ENCODE data around the gene TIMM23B. TPM values are rescaled to one million over a fixed set of nuclear protein-coding genes. Genes with fewer than 3 reads are reported as not detected.
"Not testable (repeated sequence)": the region's sequence is repeated elsewhere in the genome, so short reads cannot be mapped to it uniquely, and the experiment has no call there.

TIMM23B gene
- total RNA-seq, 1 experiment from 2014 or later, result 39.3 TPM

GRCh38 chr10:50015596-50016220 lies 73.9 kb downstream of the TIMM23B start:
- BruUV-seq (replicated peaks); H3K27me3 ChIP-seq (replicated peaks; ENCODE audit: control insufficient read depth, insufficient read depth, low read length); H3K9me3 Mint-ChIP-seq (ENCODE audit: unreplicated experiment); H3K36me3 ChIP-seq (ENCODE audit: control insufficient read depth, insufficient read depth, low read length); H3K4me1 ChIP-seq; H3K4me1 Mint-ChIP-seq (ENCODE audit: low read depth, unreplicated experiment); CTCF ChIA-PET; H3K9me3 ChIP-seq; intact Hi-C loops (cut with micrococcal nuclease; ENCODE audit: unreplicated experiment); H3K4me3 Mint-ChIP-seq (ENCODE audit: unreplicated experiment); H3K27me3 Mint-ChIP-seq (ENCODE audit: insufficient read depth, unreplicated experiment); H3K4me3 ChIP-seq (ENCODE audit: low read depth, low read length); POLR2A ChIA-PET; DNase-seq: not testable (repeated sequence)
- Mint-ChIP-seq H3K36me3 (ENCODE audit: insufficient read depth, unreplicated experiment) (peaks cover 14% of the 10 kb centered on the region), H3K27ac (ENCODE audit: unreplicated experiment) (peak overlapping the region; percentile 22)

- H3K4me1 Mint-ChIP-seq (ENCODE audit: low read depth, unreplicated experiment); H3K9me3 ChIP-seq; intact Hi-C loops (cut with micrococcal nuclease; ENCODE audit: unreplicated experiment); H3K4me3 Mint-ChIP-seq (ENCODE audit: unreplicated experiment); H3K36me3 Mint-ChIP-seq (ENCODE audit: insufficient read depth, unreplicated experiment); H3K27ac Mint-ChIP-seq (ENCODE audit: unreplicated experiment); H3K9me3 Mint-ChIP-seq (ENCODE audit: unreplicated experiment); H3K27me3 Mint-ChIP-seq (ENCODE audit: insufficient read depth, unreplicated experiment); H3K4me3 ChIP-seq (ENCODE audit: low read depth, low read length); H3K4me1 ChIP-seq; POLR2A ChIA-PET; DNase-seq; H3K27me3 ChIP-seq (replicated peaks; ENCODE audit: control insufficient read depth, insufficient read depth, low read length); CTCF ChIA-PET; BruUV-seq (replicated peaks); H3K36me3 ChIP-seq (ENCODE audit: control insufficient read depth, insufficient read depth, low read length): not testable (repeated sequence)
Measured at GRCh38 chr10:50016926-50017325, 75.1 kb downstream of the TIMM23B start.

- H3K27me3 ChIP-seq (replicated peaks; ENCODE audit: control insufficient read depth, insufficient read depth, low read length); H3K27ac Mint-ChIP-seq (ENCODE audit: unreplicated experiment); BruUV-seq (replicated peaks); H3K9me3 ChIP-seq; H3K9me3 Mint-ChIP-seq (ENCODE audit: unreplicated experiment); H3K36me3 Mint-ChIP-seq (ENCODE audit: insufficient read depth, unreplicated experiment); DNase-seq; intact Hi-C loops (cut with micrococcal nuclease; ENCODE audit: unreplicated experiment); POLR2A ChIA-PET; H3K36me3 ChIP-seq (ENCODE audit: control insufficient read depth, insufficient read depth, low read length); H3K4me1 ChIP-seq; H3K4me3 Mint-ChIP-seq (ENCODE audit: unreplicated experiment); CTCF ChIA-PET; H3K4me3 ChIP-seq (ENCODE audit: low read depth, low read length); H3K27me3 Mint-ChIP-seq (ENCODE audit: insufficient read depth, unreplicated experiment); H3K4me1 Mint-ChIP-seq (ENCODE audit: low read depth, unreplicated experiment): not testable (repeated sequence)
Measured at GRCh38 chr10:50017646-50018045, 75.8 kb downstream of the TIMM23B start.

GRCh38 chr10:50019279-50019678 lies 77.4 kb downstream of the TIMM23B start:
- H3K4me1 Mint-ChIP-seq (ENCODE audit: low read depth, unreplicated experiment); H3K27ac Mint-ChIP-seq (ENCODE audit: unreplicated experiment); CTCF ChIA-PET; POLR2A ChIA-PET; H3K36me3 ChIP-seq (ENCODE audit: control insufficient read depth, insufficient read depth, low read length); H3K4me3 Mint-ChIP-seq (ENCODE audit: unreplicated experiment); H3K27me3 ChIP-seq (replicated peaks; ENCODE audit: control insufficient read depth, insufficient read depth, low read length); DNase-seq; H3K9me3 ChIP-seq; H3K9me3 Mint-ChIP-seq (ENCODE audit: unreplicated experiment); H3K4me1 ChIP-seq; intact Hi-C loops (cut with micrococcal nuclease; ENCODE audit: unreplicated experiment); BruUV-seq (replicated peaks); H3K36me3 Mint-ChIP-seq (ENCODE audit: insufficient read depth, unreplicated experiment); H3K4me3 ChIP-seq (ENCODE audit: low read depth, low read length); H3K27me3 Mint-ChIP-seq (ENCODE audit: insufficient read depth, unreplicated experiment): not testable (repeated sequence)

- intact Hi-C loops (cut with micrococcal nuclease; ENCODE audit: unreplicated experiment), result loop anchor here (10.0 kb wide), 1 partner anchor 134 kb away; no protein-coding TSS in a partner anchor
- H3K4me3 Mint-ChIP-seq (ENCODE audit: unreplicated experiment); H3K27me3 Mint-ChIP-seq (ENCODE audit: insufficient read depth, unreplicated experiment); H3K4me3 ChIP-seq (ENCODE audit: low read depth, low read length); H3K27ac Mint-ChIP-seq (ENCODE audit: unreplicated experiment); H3K27me3 ChIP-seq (replicated peaks; ENCODE audit: control insufficient read depth, insufficient read depth, low read length); POLR2A ChIA-PET; H3K4me1 ChIP-seq; CTCF ChIA-PET; H3K36me3 ChIP-seq (ENCODE audit: control insufficient read depth, insufficient read depth, low read length); H3K9me3 Mint-ChIP-seq (ENCODE audit: unreplicated experiment); H3K36me3 Mint-ChIP-seq (ENCODE audit: insufficient read depth, unreplicated experiment); BruUV-seq (replicated peaks); H3K9me3 ChIP-seq; DNase-seq; H3K4me1 Mint-ChIP-seq (ENCODE audit: low read depth, unreplicated experiment): not testable (repeated sequence)
Measured at GRCh38 chr10:50020451-50021024, 78.7 kb downstream of the TIMM23B start.

Data from Caco-2 (cell line).